ENCODE measurements around the gene ATP11C.

ATP11C gene

GRCh38 chrX:139801397-139801813 lies 131.4 kb downstream of the ATP11C start:
- no peak for DNase-seq

- no peak for DNase-seq
Measured at GRCh38 chrX:139798701-139799100, 134.2 kb downstream of the ATP11C start.

GRCh38 chrX:139795196-139795595 lies 137.7 kb downstream of the ATP11C start:
- no peak for DNase-seq

GRCh38 chrX:139787601-139788000 lies 145.3 kb downstream of the ATP11C start:
- no peak for DNase-seq

GRCh38 chrX:139784807-139785206 lies 148.0 kb downstream of the ATP11C start:
- no peak for DNase-seq

GRCh38 chrX:139783959-139784358 lies 148.9 kb downstream of the ATP11C start:
- DNase-seq, result no peak

GRCh38 chrX:139783030-139783429 lies 149.8 kb downstream of the ATP11C start:
- no peak for DNase-seq

GRCh38 chrX:139776599-139776998 lies 156.3 kb downstream of the ATP11C start:
- no peak for DNase-seq

- DNase-seq, result no peak
Measured at GRCh38 chrX:139770366-139770765, 162.5 kb downstream of the ATP11C start.

GRCh38 chrX:139766545-139766983 lies 166.3 kb downstream of the ATP11C start:
- DNase-seq, result no peak

- DNase-seq, result no peak
Measured at GRCh38 chrX:139762400-139763183, 170.3 kb downstream of the ATP11C start.

GRCh38 chrX:139759637-139760036 lies 173.2 kb downstream of the ATP11C start:
- no peak for DNase-seq

GRCh38 chrX:139758809-139759208 lies 174.0 kb downstream of the ATP11C start:
- no peak for DNase-seq

- no peak for DNase-seq
Measured at GRCh38 chrX:139758250-139758649, 174.6 kb downstream of the ATP11C start.

GRCh38 chrX:139751053-139751452 lies 181.8 kb downstream of the ATP11C start:
- DNase-seq, result no peak

- DNase-seq, result no peak
Measured at GRCh38 chrX:139750390-139750789, 182.5 kb downstream of the ATP11C start.

- peak; percentile 8 for DNase-seq
Measured at GRCh38 chrX:139739138-139739537, 193.7 kb downstream of the ATP11C start.

GRCh38 chrX:139738581-139738980 lies 194.3 kb downstream of the ATP11C start:
- DNase-seq, result peak; percentile 55

GRCh38 chrX:139736151-139736550 lies 196.7 kb downstream of the ATP11C start:
- DNase-seq, result no peak

- no peak for DNase-seq
Measured at GRCh38 chrX:139734996-139735395, 197.9 kb downstream of the ATP11C start.

GRCh38 chrX:139725720-139726119 lies 207.1 kb downstream of the ATP11C start:
- DNase-seq, result no peak

- no peak for DNase-seq
Measured at GRCh38 chrX:139724626-139725025, 208.2 kb downstream of the ATP11C start.

- no peak for DNase-seq
Measured at GRCh38 chrX:139720979-139721378, 211.9 kb downstream of the ATP11C start.

GRCh38 chrX:139720136-139720535 lies 212.7 kb downstream of the ATP11C start:
- DNase-seq, result no peak

GRCh38 chrX:139708067-139708466 lies 224.8 kb downstream of the ATP11C start, which contains the start of gene MCF2:
TSS of gene MCF2 (minus strand) at chrX:139708167. CDS start at chrX:139651744, 56,423 bp downstream.
- no peak for DNase-seq

Measured in DMS79 (cell line).